Activated CD8-positive, alpha-beta memory T cell treated with anti-CD3 and anti-CD28 coated beads for 4 hours (primary cell): Measurements from ENCODE around the gene MSH2.

Source experiments
- DNase-seq, 2 donors: peaks; one replicate each; pipeline ENCODE4 v3.0.0-alpha.2; 2020; ENCODE audit warnings: low read depth in 2 of 2

The MSH2 gene

GRCh38 chr2:47508080-47508479 is 105.1 kb downstream of the MSH2 start:
- no peak for DNase-seq

DNA sequence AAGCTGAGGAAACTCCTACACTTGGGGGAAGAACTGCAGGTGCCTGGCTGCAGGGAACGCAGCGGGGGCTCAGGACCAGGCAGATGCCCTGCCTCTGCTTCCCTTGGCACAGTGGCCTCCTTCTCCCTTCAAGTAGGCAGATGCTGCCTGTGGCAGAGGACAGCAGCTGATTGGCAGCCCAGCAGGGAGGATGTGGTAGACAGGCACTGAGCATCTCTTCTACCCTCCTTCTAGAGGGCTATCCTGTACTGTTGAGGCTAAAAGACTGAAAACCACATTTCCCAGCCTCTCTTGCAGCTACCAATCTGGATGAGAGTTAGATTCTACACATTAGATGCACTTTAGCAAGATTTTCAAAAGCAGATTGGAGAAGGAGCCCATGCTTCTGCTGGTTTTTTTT is 105.7 kb downstream of the MSH2 start:
- no peak for DNase-seq

GRCh38 chr2:47509250-47509649 is 106.3 kb downstream of the MSH2 start:
- DNase-seq: no peak

DNA sequence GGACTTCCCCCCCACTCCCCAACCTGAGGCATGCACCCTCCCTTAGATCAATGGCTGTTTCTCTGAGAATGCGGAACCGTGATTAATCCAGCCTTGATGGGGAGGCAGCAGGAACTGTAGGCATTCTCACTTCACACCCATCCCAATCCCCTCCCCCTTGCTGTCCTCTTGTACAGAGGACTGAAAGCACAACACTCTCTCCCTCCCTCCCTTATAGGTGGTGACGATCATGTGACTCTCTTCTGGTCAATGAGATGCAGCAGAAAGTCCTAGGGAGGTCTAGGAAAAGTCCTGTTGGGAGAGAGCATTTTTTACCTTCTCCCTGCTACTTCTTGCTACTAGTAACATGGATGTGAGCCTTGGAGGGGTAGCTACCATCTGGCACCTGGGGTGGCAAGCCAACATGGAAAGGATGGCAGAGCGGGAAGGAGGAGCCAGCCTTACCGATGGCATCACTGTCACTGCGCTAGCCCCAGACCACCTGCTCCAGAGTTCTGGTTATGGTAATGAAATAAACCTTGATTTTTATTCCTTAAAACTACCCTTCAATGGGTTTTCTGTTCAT is 106.9 kb downstream of the MSH2 start:
- no peak for DNase-seq

DNA sequence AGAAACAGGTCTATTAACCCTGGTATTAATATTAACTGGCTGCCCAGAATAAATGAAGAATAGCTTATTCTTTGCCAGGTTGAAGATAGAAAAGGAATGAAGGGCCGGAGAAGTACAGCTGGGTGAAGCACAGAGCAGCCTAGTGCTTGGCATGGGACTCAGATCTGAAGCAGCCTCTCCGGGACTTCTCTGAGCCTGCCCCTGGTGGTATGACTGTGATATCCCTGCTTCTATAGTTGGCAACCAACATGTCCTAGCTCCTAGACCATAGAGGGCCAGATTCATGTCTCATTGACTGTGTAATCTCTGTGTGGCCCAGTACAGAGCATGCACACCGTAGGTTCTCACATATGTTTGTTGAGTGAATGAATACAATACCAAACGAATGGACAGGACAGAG is 107.8 kb downstream of the MSH2 start:
- DNase-seq: no peak

DNA sequence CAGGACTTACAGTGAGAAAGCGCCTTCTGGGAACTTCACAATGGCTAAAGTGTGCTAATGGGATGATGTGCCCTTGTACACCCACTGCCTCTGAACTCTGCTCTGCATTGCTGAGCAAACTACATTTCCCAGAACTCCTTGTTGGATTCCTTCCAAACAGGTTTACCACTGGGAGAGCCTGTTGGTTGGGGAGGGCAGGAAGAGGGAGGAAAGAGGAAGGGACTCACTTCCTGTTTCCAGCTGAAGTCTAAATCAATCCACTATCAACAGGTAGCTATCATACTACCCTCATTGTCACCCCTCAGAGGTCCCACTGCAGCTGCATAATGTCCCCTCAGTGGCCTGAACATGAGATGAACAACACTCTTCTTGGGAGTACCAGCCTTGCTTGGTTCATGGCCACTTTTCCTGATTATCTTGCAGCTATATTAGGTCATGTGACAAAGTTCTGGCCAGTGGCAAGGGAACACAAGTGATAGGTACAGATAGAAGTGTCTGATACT is 109.7 kb downstream of the MSH2 start:
- no peak for DNase-seq

DNA sequence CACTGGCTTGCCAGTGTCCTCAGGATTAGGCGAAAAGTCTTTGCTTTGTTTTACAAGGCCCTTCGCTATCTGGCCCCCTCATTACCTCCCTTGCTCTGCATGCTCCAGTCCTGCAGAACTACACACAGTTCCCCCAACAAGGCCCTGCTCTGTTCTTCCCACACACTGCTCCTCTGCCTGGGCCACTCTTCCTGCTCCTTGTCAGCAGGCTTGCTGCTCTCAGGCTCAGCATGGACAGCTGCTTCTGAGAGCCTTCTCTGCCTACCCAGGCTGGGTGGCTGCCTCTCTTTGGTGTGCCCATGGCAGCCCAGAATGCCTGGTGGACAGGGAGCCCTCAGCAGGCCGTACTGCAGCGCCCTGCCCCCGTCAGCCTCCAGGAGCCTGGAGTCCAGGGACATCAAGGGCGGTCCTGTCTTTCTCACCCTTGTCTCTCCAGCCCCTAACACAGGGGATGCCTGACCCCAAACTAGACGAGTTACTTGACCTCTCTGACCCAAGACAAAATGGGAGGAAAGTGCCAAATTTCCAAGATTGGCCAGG is 111.1 kb downstream of the MSH2 start:
- no peak for DNase-seq

- no peak for DNase-seq
Observed at GRCh38 chr2:47516360-47517104, 113.6 kb downstream of the MSH2 start.

GRCh38 chr2:47518497-47519146 is 115.7 kb downstream of the MSH2 start:
- no peak for DNase-seq

DNA sequence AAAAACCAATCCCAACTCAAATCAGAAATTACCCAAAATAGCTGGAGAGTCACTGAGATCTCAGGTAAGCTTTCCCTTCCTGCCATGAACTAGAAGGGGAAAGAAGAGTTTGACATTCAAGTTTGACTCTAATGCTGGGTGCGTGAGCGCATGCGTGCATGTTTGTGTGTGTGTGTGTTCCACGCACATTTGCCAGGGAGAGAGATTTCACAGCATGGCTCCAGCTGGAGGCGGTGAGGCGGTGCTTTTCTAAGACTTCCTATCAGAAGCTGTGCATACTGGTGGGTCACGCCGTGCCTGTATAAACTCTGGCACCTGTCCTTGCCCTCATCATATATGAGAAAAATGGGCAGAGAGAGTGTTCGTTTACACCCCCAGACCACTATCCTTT is 116.2 kb downstream of the MSH2 start:
- DNase-seq: no peak

- no peak for DNase-seq
Observed at GRCh38 chr2:47519604-47520301, 116.8 kb downstream of the MSH2 start.

DNA sequence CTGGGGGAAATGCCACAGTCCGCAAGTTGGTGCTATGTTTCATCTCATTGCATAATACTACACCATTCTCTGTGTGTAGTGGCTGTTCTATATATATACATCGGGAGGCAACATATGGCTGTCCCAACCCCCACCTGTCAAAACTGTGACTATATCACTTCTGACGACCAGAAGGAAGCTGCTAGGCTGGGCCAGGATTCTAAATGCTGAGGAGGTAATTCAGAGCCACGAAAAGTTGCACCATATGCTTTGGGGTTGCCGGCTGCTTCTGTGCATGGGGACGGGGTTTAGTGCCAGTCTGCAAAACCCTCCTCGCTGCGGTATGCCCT is 117.3 kb downstream of the MSH2 start:
- no peak for DNase-seq

GRCh38 chr2:47520825-47521665 is 118.1 kb downstream of the MSH2 start:
- peak; percentile 35 to 61 for DNase-seq

- DNase-seq: no peak
Observed at GRCh38 chr2:47521666-47522285, 118.8 kb downstream of the MSH2 start.

DNA sequence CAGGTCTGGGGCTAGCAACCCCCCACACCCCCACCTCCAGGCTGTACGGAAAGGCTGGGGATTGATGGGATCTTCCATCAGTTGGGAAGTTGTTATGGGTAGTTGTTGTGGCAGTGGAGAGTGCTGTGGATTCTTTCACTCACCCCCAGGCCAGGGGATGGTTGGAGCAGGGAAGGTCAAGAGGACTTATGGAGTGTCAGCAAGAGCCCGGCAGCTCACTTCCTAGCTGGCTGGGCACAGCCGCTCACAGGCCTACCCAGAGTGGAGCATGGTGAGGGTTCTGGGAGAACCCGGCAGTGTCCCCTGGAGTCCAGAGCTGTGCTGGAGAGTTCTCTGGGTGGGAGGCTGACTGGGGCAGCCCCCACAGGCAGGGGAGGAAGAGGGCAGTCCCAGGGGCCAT is 122.2 kb downstream of the MSH2 start:
- no peak for DNase-seq

GRCh38 chr2:47528455-47528854 is 125.5 kb downstream of the MSH2 start:
- no peak for DNase-seq

- no peak for DNase-seq
Observed at GRCh38 chr2:47528874-47529273, 125.9 kb downstream of the MSH2 start.

DNA sequence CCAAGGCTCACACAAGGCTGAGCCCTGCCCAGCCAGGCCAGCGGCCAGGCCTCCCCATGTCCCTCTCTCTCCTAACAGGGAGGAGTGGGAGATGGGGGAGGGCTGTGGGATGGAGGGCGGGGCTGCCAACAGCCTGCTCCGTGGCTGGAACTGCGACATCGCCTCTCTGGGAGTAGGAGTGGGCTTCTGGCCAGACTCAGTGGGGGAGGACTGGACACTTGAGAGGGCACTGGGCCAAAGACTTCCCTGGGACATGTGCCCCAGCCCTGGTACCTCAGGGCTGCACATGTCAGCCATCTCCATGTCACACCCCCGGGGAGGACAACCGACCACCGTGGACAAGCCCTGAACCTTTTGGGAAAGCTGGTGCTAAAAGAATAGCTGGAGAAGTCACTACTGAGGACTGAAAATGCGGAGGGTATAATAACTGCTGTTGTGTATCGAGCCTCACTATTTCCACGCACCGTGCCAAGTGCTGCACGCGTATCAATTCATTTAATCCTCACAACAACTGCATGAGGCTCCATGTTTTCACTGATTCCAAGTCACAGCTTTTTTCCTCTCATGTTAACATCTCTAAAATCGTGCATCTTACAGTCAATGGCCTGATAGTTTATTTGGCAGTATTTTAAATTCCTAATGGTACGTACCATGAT is 127.3 kb downstream of the MSH2 start:
- DNase-seq: no peak

GRCh38 chr2:47531378-47532042 is 128.6 kb downstream of the MSH2 start:
- no peak for DNase-seq
